Mucosa of descending colon (tissue), 3 donors: ENCODE data around the gene KIF18B. TPM values are rescaled to one million over a fixed set of nuclear protein-coding genes. Genes with fewer than 3 reads are reported as not detected.
A peak's percentile ranks its signal among the peaks of the same experiment; 100 is the strongest.

ENCODE experiments used
- ATAC-seq: fragments of 200-7000 bp; cut with Tn5 transposase; one replicate; pipeline ENCODE4 v1.9.1; 2020; ENCODE audit warnings: mild to moderate bottlenecking, moderate library complexity
- DNase-seq, 3 donors: peaks; one replicate each; pipeline ENCODE4 v3.0.0-alpha.2; 2020
- H3K36me3 ChIP-seq: fragments of 200-600 bp; one replicate; pipeline ENCODE4 v1.8.0; 2021; ENCODE audit warnings: low read depth, mild to moderate bottlenecking
- H3K4me1 ChIP-seq: fragments of 200-600 bp; one replicate; pipeline ENCODE4 v1.8.0; 2021; ENCODE audit warnings: low read depth, mild to moderate bottlenecking
- H3K4me3 ChIP-seq: fragments of 200-600 bp; one replicate; pipeline ENCODE4 v1.8.0; 2021; ENCODE audit warnings: mild to moderate bottlenecking
- H3K9me3 ChIP-seq: fragments of 200-600 bp; one replicate; pipeline ENCODE4 v1.8.0; 2021; ENCODE audit warnings: mild to moderate bottlenecking
- intact Hi-C, 2 donors: fragments of 100-400 bp; cut with DNase I in 1 of 2; cut with micrococcal nuclease in 1 of 2; formaldehyde crosslinking; loops; one replicate each; pipeline versions ENCODE4 v1.11.0 to v1.11.1; 2022; cut with DNase I, micrococcal nuclease
- total RNA-seq, 3 donors: library from RNA; stranded (reverse); fragmentation: NEBNext Ultra II Directional in 2 of 3; extraction: Animal tissue kit (Norgen Biotek cat#: 25700) in 2 of 3; gene quantifications; one replicate each; pipeline versions ENCODE4 v1.2.1 to v1.2.4, GENCODE V29; 2021 to 2023
- TF ChIP-seq, protein P1 (sequence below): fragments of 200-600 bp; IDR thresholded peaks from one replicate; pipeline ENCODE4 v1.8.0; 2022; ENCODE audit warnings: antibody characterized with exemption, mild to moderate bottlenecking
- donor health status: DM: no; HTN: no; CAD: no; lungs with moderate emphysema.
- donor health status: DM: no; HTN: no; CAD: no.
- donor health status: DM: no; HTN: yes; CAD: no.

Gene KIF18B
- total RNA-seq, 3 donors from 2014 or later, result 2.2 to 10.3 (median 4.6) TPM

DNA sequence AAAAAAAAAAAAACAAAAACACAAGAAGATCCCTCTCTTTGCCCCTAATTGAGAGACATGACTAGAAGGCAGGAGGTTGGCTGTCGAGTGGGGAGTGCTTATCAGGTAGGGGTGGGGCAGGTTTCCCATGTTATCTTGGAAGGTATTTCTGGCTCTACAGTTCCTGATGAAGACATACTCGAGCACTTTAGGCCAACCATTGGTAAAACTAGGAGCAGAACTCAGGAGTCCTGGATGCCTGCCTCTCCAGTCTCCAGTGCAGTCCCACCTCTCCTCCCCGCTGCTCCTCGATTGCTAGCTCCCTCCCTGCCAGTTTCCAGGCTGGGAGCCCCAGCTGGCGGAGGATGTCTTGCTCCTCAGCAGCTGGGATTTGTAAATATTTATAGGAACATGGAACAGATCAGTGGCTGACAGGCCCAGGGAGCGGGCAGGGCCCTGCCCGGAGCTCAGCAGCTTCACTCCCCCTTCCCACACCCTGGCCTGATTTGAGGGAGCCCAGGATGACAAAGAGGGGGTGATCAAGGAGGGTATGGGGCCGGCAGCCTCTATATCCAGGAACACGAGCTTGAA, 31.9 kb upstream of the KIF18B start:
- intact Hi-C loops, result no loop called here
- peak in 2 of 3 donors; percentile 41 to 55 for DNase-seq
- Histone ChIP-seq H3K4me3 (no peak overlapping the region), H3K9me3 (no peaks in the 10 kb centered on the region), H3K4me1 (peaks cover 4% of the 10 kb centered on the region), H3K36me3 (no peaks in the 10 kb centered on the region)
- ATAC-seq, result peak; percentile 45
- TF ChIP-seq, protein P1, sequence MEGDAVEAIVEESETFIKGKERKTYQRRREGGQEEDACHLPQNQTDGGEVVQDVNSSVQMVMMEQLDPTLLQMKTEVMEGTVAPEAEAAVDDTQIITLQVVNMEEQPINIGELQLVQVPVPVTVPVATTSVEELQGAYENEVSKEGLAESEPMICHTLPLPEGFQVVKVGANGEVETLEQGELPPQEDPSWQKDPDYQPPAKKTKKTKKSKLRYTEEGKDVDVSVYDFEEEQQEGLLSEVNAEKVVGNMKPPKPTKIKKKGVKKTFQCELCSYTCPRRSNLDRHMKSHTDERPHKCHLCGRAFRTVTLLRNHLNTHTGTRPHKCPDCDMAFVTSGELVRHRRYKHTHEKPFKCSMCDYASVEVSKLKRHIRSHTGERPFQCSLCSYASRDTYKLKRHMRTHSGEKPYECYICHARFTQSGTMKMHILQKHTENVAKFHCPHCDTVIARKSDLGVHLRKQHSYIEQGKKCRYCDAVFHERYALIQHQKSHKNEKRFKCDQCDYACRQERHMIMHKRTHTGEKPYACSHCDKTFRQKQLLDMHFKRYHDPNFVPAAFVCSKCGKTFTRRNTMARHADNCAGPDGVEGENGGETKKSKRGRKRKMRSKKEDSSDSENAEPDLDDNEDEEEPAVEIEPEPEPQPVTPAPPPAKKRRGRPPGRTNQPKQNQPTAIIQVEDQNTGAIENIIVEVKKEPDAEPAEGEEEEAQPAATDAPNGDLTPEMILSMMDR, result no peak

DNA sequence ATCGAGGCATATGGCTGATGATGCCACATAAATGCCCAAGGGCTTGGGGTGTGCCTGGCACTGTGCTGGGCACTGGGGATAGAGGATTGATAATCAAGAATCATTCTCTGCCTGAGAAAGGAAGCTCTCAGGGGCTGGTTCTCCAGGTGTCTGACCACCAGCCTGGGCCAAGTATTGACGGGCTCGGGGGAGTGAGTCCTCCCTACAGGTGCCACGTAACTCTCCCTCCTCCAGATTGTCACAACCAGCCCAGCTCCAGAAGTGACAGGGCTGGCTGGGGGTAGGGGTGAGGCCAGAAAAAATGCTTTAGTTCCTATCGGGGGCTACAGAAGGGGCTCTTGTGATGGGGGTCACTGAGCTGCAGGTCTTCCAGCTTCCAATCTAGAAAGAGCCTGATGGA, 31.2 kb upstream of the KIF18B start:
- intact Hi-C loops, result no loop called here
- DNase-seq, result no peak
- H3K4me1 ChIP-seq, result peaks cover 4% of the 10 kb centered on the region

DNA sequence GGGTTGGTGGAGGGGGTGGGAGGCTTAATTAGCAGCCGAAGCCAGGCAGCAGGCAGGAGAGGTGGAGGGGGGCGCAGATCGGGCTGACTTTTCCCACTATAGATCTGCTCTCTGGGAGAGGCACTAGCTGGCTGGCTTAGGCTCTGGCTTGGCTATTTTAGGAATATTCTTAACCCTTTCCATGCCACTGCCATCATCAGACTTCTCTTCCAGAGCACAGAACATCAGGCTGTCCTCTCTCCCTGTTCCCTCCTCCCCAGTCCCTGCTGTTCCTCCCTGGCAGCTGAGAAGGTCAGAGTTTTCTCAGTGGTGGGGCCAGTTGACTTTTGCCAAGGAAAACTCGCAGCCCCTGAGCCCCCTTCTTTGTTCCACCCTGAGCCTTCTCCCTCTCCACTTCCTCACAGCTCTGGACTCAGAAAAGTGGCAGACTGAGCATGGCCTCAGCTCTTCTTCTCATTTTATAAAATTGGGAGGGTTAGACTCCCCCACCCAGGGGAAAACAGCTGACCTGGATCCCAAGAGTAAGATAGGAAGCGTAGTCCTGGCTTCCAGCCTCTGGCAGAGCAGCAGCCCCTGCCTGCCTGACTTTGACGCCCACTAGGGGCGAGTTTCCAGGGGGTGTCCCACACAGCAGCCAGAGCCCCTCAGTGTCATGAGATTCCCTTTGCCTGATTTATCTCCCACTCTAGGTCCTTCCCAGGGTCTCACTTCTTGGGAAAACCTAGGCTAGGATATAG, 30.4 kb upstream of the KIF18B start:
- intact Hi-C loops, result no loop called here
- Histone ChIP-seq H3K4me3 (no peak overlapping the region), H3K9me3 (no peaks in the 10 kb centered on the region), H3K4me1 (peaks cover 4% of the 10 kb centered on the region), H3K36me3 (no peaks in the 10 kb centered on the region)
- TF ChIP-seq, protein P1, result no peak
- DNase-seq (no peak), ATAC-seq (no peak)

More for the DNA sequence above, 31.2 kb upstream of the KIF18B start:
- TF ChIP-seq, protein P1, result no peak
- Histone ChIP-seq H3K36me3 (no peaks in the 10 kb centered on the region), H3K9me3 (no peaks in the 10 kb centered on the region), H3K4me3 (no peak overlapping the region)
- ATAC-seq, result no peak

DNA sequence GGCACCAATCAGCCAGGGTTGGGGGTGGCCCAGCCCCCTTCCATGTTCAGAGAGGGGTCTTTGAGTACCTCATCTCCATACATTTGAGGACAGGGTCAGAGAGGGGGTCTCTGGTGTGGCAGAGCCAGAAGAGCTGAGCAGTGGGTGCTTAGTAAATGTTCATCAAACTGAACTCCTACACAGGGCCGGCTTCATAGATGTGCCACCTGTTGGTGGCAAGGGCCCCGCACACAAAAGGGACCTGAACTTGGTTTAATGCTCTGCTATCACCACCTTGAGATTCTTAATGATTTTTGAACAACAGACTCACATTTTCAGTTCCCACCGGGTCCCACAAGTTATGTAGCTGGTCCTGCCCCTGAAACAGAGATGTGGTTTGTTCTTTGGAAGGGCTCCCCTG, 29.5 kb upstream of the KIF18B start:
- DNase-seq (no peak), ATAC-seq (no peak)
- intact Hi-C loops, result no loop called here
- peaks cover 4% of the 10 kb centered on the region for H3K4me1 ChIP-seq
- H3K36me3 ChIP-seq, result no peaks in the 10 kb centered on the region
- TF ChIP-seq, protein P1, result no peak
- H3K9me3 ChIP-seq, result no peaks in the 10 kb centered on the region
- no peak overlapping the region for H3K4me3 ChIP-seq

DNA sequence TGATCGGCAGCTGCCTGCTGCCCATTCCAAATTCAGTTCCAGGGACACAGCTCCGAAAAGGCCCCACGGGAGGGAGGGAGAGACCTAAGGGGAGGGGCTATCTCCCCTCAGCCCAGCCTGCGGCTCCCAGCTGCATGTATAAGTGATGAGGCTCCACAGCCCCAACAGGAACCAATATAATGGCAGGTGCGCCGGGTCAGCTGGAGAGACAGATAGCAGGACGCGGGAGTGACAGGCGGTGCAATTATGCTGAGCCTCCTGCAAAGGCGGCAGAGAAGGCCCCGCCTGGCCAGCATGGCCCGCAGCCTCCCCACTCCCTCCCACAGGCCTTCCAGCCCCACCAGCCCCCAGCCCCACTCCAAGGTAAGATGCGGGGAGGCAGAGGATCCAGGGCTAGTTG, 28.6 kb upstream of the KIF18B start:
- Histone ChIP-seq H3K36me3 (no peaks in the 10 kb centered on the region), H3K4me1 (peaks cover 4% of the 10 kb centered on the region), H3K9me3 (no peaks in the 10 kb centered on the region), H3K4me3 (no peak overlapping the region)
- intact Hi-C loops, result no loop called here
- no peak for DNase-seq
- ATAC-seq, result no peak
- TF ChIP-seq, protein P1, result no peak
